ENCODE data around the gene LPIN1.

LPIN1 gene

DNA sequence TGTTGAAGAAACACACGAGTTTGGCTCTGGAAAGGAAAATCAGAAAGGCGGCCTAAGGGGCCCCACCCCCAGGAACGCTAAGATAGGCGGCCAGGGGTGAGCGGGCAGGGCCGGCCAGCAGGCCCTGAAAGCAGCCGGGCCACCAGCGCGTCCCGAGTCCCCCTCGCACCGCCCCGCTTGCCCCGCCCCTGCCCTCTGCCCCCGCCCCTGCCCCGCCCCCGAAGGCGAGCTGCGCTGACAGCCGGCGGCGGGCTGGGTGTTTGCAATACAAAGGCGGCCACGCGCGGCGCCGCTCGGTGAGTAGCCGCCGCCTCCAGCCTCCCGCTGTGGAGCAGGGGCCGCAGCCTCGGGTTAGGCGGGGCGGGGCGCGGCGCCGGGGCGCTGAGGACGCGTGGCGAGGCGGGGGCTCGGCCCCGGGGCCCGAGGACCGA is at the start of gene LPIN1:
LPIN1 (plus strand) TSS at position 257 of the 431 bp plus-strand sequence. CDS start 18,910 bp downstream, outside the sequence.
- DNase-seq (ENCODE audit: low read depth in 2 of 2), result peak; percentile 68 to 81

- no peak for DNase-seq (ENCODE audit: low read depth in 2 of 2)
These were observed 49.7 kb upstream of the LPIN1 start for GRCh38 chr2:11696736-11697102.

DNA sequence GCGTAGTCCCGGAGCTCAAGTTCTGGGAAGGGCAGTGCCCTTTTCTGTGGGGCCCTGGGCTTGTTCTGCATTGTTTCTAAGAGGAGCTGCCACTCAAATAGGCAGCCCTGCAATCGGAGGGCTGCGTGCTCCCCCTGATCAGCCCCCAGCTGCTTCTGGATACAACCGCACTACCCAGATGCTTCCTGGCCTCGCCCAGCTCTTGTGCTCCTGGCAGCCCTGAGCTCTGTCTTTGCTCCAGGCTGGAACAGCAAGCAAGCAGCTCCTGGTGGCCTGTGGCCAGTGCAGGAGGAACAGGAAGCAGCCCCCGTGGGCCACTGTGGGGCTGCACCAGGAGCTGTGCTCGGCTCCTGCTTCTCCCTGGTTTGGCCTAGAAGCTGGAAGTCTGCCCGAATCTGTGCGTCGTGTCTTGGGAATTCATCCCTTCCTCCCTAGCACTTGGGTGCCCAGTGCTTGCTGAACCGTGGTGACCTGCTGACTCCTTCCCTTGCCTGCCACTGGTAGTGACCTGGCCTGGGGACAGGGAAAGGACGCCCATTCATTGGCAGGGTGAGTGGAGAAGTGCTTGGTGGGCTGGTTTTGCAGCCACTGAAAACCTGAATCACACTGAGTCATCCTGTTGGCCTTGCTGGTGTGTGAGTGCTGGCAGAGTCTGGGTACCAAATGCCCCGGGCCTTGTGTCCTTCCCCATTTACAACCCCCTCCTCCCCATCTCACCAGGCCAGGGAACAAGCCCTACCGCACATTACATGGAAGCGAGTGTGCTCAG is 49.1 kb upstream of the LPIN1 start:
- no peak for DNase-seq (ENCODE audit: low read depth in 2 of 2)

DNA sequence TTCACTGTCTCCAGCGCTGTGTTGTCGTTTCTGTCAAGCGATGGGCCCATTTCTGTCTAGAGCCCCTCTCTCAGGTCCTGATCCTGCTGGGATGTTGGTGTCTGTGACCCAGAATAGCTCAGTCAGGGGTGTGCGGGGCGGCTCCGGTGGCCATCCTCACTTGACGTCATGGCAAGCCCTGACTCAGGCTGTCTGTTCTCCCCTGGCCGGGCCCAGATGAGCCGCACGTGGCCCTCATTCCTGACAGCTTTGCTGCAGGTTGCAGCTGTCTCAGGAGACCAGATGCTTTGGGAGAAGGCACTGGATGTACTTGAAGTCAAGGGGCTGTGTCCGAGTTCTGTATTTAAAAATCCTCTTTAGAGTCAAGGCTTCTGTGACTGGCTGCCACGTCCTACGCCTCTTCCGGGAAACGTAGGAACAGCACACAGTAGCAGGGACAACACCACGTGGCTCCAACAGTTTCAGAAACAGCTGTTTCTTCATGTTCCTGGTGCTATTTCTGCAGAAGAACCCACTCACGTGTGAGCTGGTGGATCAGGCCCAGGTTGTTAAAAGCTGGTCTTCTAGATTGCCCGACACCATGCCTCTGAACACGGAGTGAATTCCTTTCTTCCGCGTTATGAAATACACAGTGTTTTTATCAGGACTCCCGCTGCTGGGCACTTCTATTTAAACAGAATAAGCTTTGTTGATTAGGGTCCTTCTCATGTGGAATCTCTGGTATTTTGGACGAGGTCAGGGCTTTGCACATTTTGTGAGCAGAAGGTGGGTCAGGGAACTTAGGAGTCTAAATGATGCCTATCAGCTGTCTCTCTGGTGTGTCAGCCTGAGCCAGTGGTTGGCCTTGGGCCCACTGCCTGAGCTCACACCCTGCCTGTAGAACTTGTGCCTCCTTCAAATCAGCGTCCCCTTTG is 48.2 kb upstream of the LPIN1 start:
- DNase-seq (ENCODE audit: low read depth in 2 of 2), result no peak

- no peak for DNase-seq (ENCODE audit: low read depth in 2 of 2)
These were observed 46.5 kb upstream of the LPIN1 start for GRCh38 chr2:11699686-11700670.

DNA sequence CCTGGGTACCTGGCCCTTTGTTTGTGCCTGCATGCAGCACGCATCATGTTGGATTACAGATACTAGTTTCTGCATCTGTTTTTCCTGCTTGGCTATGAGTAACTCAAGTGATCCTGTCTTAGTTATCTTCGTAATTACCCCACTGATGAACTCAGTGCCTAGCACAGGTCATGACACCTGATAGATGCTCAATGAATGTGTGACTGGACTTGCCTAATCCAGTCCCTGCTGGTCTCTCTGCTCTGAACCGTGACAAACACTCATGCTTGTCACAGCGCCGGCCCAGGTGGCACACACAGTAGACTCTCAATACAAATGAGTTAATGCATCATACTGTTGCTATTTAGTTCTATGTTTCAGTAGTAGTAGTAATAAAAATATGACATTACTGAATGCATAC is 45.2 kb upstream of the LPIN1 start:
- DNase-seq (ENCODE audit: low read depth in 2 of 2), result no peak

- no peak for DNase-seq (ENCODE audit: low read depth in 2 of 2)
These were observed 44.6 kb upstream of the LPIN1 start for GRCh38 chr2:11701751-11702301.

- no peak for DNase-seq (ENCODE audit: low read depth in 2 of 2)
These were observed 43.5 kb upstream of the LPIN1 start for GRCh38 chr2:11702946-11703345.

- no peak for DNase-seq (ENCODE audit: low read depth in 2 of 2)
These were observed 42.7 kb upstream of the LPIN1 start for GRCh38 chr2:11703700-11704099.

- DNase-seq (ENCODE audit: low read depth in 2 of 2), result no peak
These were observed 41.4 kb upstream of the LPIN1 start for GRCh38 chr2:11705063-11705462.

DNA sequence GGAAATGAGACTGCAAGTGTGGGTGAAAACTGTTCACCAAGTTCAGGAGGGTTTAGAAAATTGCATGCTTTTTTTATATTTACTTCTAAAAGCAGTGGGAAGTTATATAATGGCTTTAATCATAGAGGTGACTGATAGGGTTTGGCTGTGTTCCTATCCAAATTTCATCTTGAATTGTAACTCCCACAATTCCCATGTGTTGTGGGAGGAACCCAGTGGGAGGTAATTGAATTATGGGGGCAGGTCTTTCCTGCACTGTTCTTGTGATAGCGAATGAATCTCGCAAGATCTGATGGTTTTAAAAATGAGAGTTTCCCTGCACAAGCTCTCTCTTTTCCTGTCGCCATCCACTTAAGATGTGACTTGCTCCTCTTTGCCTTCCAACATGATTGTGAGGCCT is 40.7 kb upstream of the LPIN1 start:
- no peak for DNase-seq (ENCODE audit: low read depth in 2 of 2)

GRCh38 chr2:11708106-11708505 is 38.3 kb upstream of the LPIN1 start:
- DNase-seq (ENCODE audit: low read depth in 2 of 2), result no peak

DNA sequence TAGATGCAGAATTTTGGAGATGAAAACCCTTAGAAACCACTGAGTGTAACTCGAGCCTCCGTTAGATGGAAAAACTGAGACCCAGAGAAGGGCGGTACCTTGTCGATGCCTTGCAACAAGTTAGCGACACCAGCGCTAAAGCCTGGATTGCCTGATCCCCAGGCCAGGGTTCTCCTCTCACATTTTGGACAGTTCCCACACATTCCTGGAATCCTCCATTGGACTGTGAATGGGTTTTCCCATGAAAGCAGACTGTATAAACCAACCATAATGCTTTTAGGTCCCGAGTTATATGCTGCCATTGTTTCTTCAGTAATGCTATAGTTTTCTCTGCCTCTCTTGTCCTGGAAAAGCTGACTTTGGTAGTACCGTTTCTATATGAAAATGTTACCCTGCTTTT is 37.1 kb upstream of the LPIN1 start:
- DNase-seq (ENCODE audit: low read depth in 2 of 2), result no peak

DNA sequence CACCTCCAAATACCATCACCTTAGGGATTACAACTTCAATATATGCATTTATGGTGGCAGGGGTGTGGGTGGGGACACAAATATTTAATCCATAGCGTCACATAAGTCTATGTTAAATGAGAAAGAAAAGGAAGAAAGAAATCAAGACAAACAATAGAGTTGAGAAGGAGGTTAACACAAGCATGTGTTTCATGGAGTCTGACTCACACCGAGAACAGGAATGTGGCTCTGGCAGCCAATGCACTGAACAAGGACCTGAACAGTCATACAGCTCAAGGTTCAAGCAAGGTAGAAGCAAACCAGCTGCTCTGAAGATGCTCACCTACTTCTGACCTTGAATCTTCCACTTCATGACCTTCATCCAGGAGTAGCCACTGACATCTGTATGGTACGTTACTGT is 36.2 kb upstream of the LPIN1 start:
- DNase-seq (ENCODE audit: low read depth in 2 of 2), result no peak

DNA sequence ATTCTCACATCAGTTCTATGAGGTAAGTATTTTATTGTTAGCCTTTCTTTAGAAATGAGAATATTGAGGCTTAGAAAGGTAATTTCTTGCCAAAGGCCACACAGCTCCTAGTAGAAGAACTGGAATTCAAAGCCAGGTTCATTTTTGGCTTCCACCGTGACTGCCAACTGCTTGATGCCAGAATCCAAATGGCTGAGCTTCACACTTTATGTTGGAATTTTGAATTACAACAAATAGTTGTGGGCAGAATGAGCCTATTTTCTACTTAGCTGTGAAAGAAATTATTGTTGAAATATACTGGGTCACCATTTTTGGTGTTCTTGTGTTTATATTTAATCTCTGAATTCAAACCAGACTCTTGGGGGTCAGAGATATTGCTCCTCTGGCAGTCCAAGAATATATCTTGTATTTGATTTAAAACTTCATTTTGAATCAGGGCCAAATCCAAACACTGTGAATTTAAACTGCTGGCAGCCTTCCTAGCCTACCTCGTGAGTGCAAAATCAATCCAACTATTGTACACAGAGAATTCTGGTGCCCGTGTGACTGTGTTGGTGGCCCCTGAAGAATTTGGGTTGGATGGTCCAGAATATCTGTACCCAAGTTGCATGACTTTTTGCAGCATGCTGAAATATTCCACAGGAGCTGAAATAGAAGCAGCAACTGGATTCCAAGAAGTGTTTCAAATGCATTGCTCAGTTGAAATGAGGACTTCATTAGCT is 35.6 kb upstream of the LPIN1 start:
- DNase-seq (ENCODE audit: low read depth in 2 of 2), result no peak

DNA sequence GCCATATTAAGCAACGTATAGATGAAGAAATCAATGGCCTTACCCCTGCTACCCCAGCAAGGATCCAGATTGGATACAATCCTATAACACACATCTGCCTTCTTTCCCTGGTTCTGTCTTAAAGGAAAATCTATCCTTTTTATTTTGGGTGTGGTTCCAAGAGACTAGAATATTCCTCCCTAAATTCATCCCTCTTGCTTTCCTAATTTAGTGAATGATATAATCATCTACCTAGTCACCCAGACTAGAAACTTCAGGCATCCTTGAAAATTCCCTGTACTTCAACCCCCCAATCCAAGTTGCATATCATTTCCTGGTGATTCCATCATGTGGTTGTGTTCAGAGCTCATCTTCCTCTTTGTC is 35.1 kb upstream of the LPIN1 start:
- no peak for DNase-seq (ENCODE audit: low read depth in 2 of 2)

GRCh38 chr2:11711751-11712150 is 34.7 kb upstream of the LPIN1 start:
- DNase-seq (ENCODE audit: low read depth in 2 of 2), result no peak

DNA sequence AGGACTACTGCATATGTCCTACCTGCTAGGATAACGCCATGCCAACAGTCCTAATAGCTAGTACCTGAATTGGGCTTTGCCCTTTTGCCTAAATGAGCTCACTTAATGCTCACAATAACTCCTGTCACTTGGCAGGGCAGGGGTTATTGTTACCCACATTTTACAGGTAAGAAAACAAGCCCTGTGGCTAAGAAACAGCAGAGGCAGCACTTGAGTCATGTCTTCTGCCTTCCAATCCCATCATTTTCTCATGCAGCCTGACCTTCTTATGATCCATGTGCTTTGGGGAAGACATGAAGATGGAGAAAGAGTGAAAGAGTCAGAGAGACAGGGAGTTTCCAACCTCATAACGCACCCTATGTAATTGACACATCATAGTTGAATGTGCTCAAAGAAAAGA is 33.6 kb upstream of the LPIN1 start:
- no peak for DNase-seq (ENCODE audit: low read depth in 2 of 2)

- no peak for DNase-seq (ENCODE audit: low read depth in 2 of 2)
These were observed 32.6 kb upstream of the LPIN1 start for GRCh38 chr2:11713815-11714214.

DNA sequence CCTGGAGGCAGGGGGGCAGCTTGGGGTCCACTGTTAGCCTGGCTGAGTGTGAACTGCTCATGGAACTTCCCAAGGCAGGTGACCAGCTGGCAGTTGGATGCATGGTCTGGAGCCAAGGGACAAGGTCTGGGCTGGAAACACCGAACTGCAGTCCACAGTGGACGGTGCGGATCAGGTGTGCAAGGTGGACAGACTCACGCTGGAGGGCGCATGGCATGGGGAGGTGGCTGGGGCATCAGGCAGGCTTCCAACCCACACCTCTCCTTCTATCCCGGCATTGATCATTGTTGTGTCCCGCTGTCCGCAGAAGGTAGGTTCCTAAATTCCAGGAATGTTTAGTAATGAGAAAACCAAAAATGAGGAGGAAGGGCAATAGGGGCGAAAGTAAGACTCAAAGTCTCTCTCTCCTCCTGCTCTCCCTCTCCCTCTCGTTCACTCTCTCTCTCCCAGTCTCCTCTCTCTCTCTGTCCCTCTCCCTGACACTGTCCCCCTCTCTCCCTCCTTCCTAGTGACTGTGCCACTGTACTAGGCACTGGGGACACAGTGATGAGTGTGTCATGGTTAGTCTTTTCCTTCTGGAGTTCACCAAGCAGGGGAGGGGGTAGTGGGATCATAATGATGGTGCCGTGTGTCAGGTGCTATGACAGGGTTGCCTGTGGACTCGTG is 30.3 kb upstream of the LPIN1 start:
- DNase-seq (ENCODE audit: low read depth in 2 of 2), result no peak
